OCI-LY7 (cell line): ENCODE data around the gene PIEZO1. TPM values are rescaled to one million over a fixed set of nuclear protein-coding genes. Genes with fewer than 3 reads are reported as not detected.

Experiments used
- BruUV-seq: library from RNA; stranded (reverse); fragments of 400-500 nt; replicated peaks from 2 replicates; lab custom pipeline; 2021; lab: Mats Ljungman, UMichigan
- CTCF ChIA-PET: fragments of 300-600 bp; sonication (Branson Sonifier 250); formaldehyde crosslinking; loops from one replicate; lab custom pipeline; 2022; ENCODE audit warnings: antibody characterized with exemption; ENCODE audit not compliant: unreplicated experiment; lab: Charles Lee
- POLR2A ChIA-PET: fragments of 300-600 bp; sonication (Branson Sonifier 250); formaldehyde crosslinking; loops from one replicate; lab custom pipeline; 2022; ENCODE audit warnings: antibody characterized with exemption; lab: Charles Lee
- DNase-seq: peaks from one replicate; pipeline ENCODE4 v3.0.0-alpha.2; 2015; ENCODE audit warnings: low spot score
- H2AFZ ChIP-seq: fragments of 200-600 bp; sonication (generic), shearing (Covaris generic); 2 replicates; pipeline ENCODE4 v1.6.1; 2014; ENCODE audit warnings: mild to moderate bottlenecking, antibody characterized with exemption, low read length, moderate library complexity
- H3K27ac ChIP-seq: fragments of 200-600 bp; sonication (generic); 2 replicates; pipeline ENCODE4 v1.5.1; 2014; ENCODE audit warnings: mixed run types, low read depth, mild to moderate bottlenecking, moderate library complexity, low read length, inconsistent platforms; ENCODE audit not compliant: poor library complexity, severe bottlenecking
- H3K36me3 ChIP-seq: fragments of 200-600 bp; sonication (generic); 2 replicates; pipeline ENCODE4 v1.6.1; 2014; ENCODE audit warnings: mild to moderate bottlenecking, antibody characterized with exemption, low read length, moderate library complexity, mixed read lengths; ENCODE audit not compliant: insufficient read depth
- H3K4me1 ChIP-seq: fragments of 200-600 bp; sonication (generic); 2 replicates; pipeline ENCODE4 v1.5.1; 2014; ENCODE audit warnings: mild to moderate bottlenecking, low read length; ENCODE audit not compliant: insufficient read depth, poor library complexity, severe bottlenecking
- H3K4me2 ChIP-seq: fragments of 200-600 bp; sonication (generic); 2 replicates; pipeline ENCODE4 v1.6.1; 2014; ENCODE audit warnings: mild to moderate bottlenecking, low read length
- H3K4me3 ChIP-seq: fragments of 200-600 bp; sonication (generic); 2 replicates; pipeline ENCODE4 v1.5.1; 2014; ENCODE audit warnings: mild to moderate bottlenecking, low read depth, low read length; ENCODE audit not compliant: poor library complexity, severe bottlenecking
- H3K79me2 ChIP-seq: fragments of 200-600 bp; sonication (generic); 2 replicates; pipeline ENCODE4 v1.6.1; 2016; ENCODE audit warnings: low read depth, mild to moderate bottlenecking, low read length, moderate library complexity, mixed read lengths; ENCODE audit not compliant: insufficient read depth
- H3K9me2 ChIP-seq: fragments of 200-600 bp; sonication (generic); 2 replicates; pipeline ENCODE4 v1.6.1; 2016; ENCODE audit warnings: mild to moderate bottlenecking, low read length, mixed read lengths; ENCODE audit not compliant: insufficient read depth
- H3K9me3 ChIP-seq: fragments of 200-600 bp; sonication (generic); 2 replicates; pipeline ENCODE4 v1.6.1; 2014; ENCODE audit warnings: mild to moderate bottlenecking, mixed run types, low read length, mixed read lengths
- H4K20me1 ChIP-seq: fragments of 200-600 bp; sonication (generic); 2 replicates; pipeline ENCODE4 v1.6.1; 2014; ENCODE audit warnings: mild to moderate bottlenecking, antibody characterized with exemption, low read length, moderate library complexity, mixed read lengths; ENCODE audit not compliant: insufficient read depth
- EZH2phosphoT487 ChIP-seq: fragments of 200-600 bp; sonication (generic); IDR thresholded peaks from 2 replicates; pipeline ENCODE4 v1.6.1; 2018; ENCODE audit warnings: low read depth, borderline replicate concordance, mild to moderate bottlenecking, mixed run types, antibody characterized with exemption, low read length, moderate library complexity, mixed read lengths
- intact Hi-C: fragments of 100-400 bp; cut with micrococcal nuclease; formaldehyde crosslinking; loops from one replicate; pipeline ENCODE4 v1.10.0; 2022; ENCODE audit not compliant: unreplicated experiment
- total RNA-seq, 2 experiments: library from RNA; depleted of rRNA in 1 of 2; stranded (reverse); fragments of >200 nt in 1 of 2; shearing (Covaris generic) in 1 of 2; gene quantifications; 2 replicates each; pipeline ENCODE4 v1.2.3, GENCODE V29; 2014 to 2022
- TF ChIP-seq, protein P1 (sequence below): fragments of 200-600 bp; sonication (generic); conservative IDR thresholded peaks from 2 replicates; pipeline ENCODE4 v1.5.1; 2014; ENCODE audit warnings: mild to moderate bottlenecking, antibody characterized with exemption, low read length, moderate library complexity, mixed read lengths

The PIEZO1 gene
- total RNA-seq, 2 experiments from 2014 or later = 144 to 154 TPM

DNA sequence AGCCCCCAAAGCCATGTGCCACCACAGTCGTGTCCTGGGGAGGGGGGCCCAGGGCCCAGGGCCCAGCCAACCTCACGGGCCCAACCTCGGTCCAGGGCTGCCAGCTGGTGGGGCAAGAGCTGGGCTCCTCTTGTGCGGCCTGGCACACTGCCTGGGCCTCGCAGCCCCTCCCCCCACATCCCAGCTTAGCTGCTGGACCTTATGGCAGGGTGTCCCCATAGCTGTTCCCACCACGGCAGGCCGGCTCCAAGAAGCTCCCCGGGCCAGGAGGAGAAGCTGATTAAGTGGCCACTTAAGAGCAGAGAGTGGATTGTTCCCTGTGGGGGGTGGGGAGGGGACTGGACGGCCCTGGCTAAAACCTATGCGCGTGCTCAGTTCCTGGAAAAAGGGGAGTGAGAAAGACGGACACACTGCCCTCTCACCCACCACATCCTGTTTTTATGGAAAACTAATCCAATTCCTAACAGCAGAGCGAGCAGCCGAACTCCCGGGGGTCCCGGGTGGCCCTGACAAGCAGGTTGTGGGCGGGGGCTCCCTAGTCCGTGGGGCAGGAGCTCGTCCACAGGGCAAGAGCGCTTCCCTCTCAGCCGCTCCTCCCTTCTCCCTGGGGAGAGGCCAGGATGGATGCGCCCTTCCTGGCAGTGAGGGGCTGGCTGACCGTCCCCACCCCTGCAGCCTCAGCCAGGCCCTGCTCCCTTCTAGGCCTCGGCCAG lies 16.8 kb downstream of the PIEZO1 start:
- H4K20me1 ChIP-seq = peaks cover 9% of the 10 kb centered on the region; the same call in 1 of the 2 replicates
- ChIA-PET POLR2A (no interaction called here), CTCF (interaction anchor here (0.6 kb wide), 1 partner anchor 105 kb away, joined by 3 read pairs; no protein-coding TSS in a partner anchor)
- H3K4me1 ChIP-seq = peaks cover 28% of the 10 kb centered on the region
- intact Hi-C loops = no loop called here
- H3K9me2 ChIP-seq = no peaks in the 10 kb centered on the region
- no peak overlapping the region for H3K4me2 ChIP-seq
- no peaks in the 10 kb centered on the region for H3K9me3 ChIP-seq
- DNase-seq = no peak
- no TSS peak for BruUV-seq
- H2AFZ ChIP-seq = no peak overlapping the region
- H3K4me3 ChIP-seq = no peak overlapping the region
- no peak for TF ChIP-seq EZH2phosphoT487
- TF ChIP-seq, protein P1, sequence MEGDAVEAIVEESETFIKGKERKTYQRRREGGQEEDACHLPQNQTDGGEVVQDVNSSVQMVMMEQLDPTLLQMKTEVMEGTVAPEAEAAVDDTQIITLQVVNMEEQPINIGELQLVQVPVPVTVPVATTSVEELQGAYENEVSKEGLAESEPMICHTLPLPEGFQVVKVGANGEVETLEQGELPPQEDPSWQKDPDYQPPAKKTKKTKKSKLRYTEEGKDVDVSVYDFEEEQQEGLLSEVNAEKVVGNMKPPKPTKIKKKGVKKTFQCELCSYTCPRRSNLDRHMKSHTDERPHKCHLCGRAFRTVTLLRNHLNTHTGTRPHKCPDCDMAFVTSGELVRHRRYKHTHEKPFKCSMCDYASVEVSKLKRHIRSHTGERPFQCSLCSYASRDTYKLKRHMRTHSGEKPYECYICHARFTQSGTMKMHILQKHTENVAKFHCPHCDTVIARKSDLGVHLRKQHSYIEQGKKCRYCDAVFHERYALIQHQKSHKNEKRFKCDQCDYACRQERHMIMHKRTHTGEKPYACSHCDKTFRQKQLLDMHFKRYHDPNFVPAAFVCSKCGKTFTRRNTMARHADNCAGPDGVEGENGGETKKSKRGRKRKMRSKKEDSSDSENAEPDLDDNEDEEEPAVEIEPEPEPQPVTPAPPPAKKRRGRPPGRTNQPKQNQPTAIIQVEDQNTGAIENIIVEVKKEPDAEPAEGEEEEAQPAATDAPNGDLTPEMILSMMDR = no peak
- no peak overlapping the region for H3K27ac ChIP-seq
- H3K79me2 ChIP-seq = no peaks in the 10 kb centered on the region
- peaks cover 6% of the 10 kb centered on the region; the same call in 1 of the 2 replicates for H3K36me3 ChIP-seq

DNA sequence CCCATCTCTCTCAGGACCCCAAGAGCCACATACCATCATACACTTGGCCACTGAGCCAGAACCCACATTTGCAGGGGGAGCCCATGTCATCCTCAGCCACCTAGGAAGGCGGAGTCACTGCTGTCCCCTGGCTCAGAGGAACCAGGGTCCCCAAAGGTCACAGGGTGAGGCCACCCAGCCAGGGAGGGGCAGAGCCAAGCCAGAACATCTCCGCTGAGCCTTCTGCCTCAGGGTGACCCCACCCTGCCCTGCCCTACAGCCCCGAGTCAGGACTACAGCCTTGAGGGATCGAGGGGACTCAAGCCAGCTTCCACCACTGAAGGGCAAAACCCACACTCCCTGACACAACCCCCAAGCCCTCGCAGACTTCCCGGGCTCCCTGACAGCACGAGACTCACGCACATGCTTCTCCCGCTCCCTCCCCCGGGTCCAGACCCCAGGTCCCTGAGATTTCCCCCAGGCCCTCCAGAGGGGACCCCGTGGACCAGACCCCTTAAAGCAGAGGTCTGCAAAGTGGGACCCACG lies 17.4 kb downstream of the PIEZO1 start:
- POLR2A ChIA-PET = no interaction called here
- intact Hi-C loops = no loop called here
- no peak overlapping the region for H3K27ac ChIP-seq
- no peaks in the 10 kb centered on the region for H3K79me2 ChIP-seq
- H3K9me2 ChIP-seq = no peaks in the 10 kb centered on the region
- H4K20me1 ChIP-seq = peaks cover 9% of the 10 kb centered on the region; the same call in 1 of the 2 replicates
- H2AFZ ChIP-seq = no peak overlapping the region
- no peak for DNase-seq
- peaks cover 6% of the 10 kb centered on the region; the same call in 1 of the 2 replicates for H3K36me3 ChIP-seq
- no peak for TF ChIP-seq EZH2phosphoT487
- TF ChIP-seq, protein P1 = no peak
- H3K4me2 ChIP-seq = peak overlapping the region; percentile 35; the same call in 1 of the 2 replicates
- BruUV-seq = no TSS peak
- CTCF ChIA-PET = interaction anchor here (0.6 kb wide), 2 partner anchors 42 to 104 kb away, joined by 3 read pairs; no protein-coding TSS in a partner anchor
- H3K9me3 ChIP-seq = no peaks in the 10 kb centered on the region
- no peak overlapping the region for H3K4me3 ChIP-seq
- peaks cover 28% of the 10 kb centered on the region for H3K4me1 ChIP-seq

DNA sequence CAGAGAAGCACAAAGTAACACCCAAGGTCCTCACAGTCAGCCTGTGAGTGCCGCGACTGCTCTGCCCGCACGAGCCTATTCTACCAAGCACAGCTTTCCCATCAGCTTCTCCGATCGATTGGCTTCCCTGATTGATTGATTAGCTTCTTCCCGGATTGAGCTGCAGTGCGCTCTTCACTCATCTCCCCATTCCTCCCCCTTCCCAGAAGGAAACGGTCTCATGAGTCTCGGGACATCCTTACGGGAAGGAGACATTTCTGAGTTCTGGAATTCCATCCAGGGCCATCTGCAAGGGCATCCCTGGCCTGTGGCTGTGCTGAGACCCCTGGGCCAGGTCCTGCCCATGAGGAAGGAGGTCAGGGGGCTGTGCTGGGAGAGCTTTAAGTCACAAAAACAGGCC lies 18.0 kb downstream of the PIEZO1 start:
- no TSS peak for BruUV-seq
- no peaks in the 10 kb centered on the region for H3K79me2 ChIP-seq
- ChIA-PET POLR2A (no interaction called here), CTCF (interaction anchor here (0.6 kb wide), 1 partner anchor 43 kb away, joined by 3 read pairs; no protein-coding TSS in a partner anchor)
- no peak overlapping the region for H3K27ac ChIP-seq
- H3K9me3 ChIP-seq = no peaks in the 10 kb centered on the region
- no peak for DNase-seq
- TF ChIP-seq, protein P1 = no peak
- no peak for TF ChIP-seq EZH2phosphoT487
- no peak overlapping the region for H2AFZ ChIP-seq
- no peaks in the 10 kb centered on the region for H3K9me2 ChIP-seq
- H3K4me1 ChIP-seq = peaks cover 28% of the 10 kb centered on the region
- intact Hi-C loops = no loop called here
- H3K4me3 ChIP-seq = no peak overlapping the region
- H4K20me1 ChIP-seq = peaks cover 9% of the 10 kb centered on the region; the same call in 1 of the 2 replicates
- no peak overlapping the region for H3K4me2 ChIP-seq
- peaks cover 6% of the 10 kb centered on the region; the same call in 1 of the 2 replicates for H3K36me3 ChIP-seq
